ENCODE measurements around the gene TANC1.
A peak's percentile ranks its signal among the peaks of the same experiment; 100 is the strongest.

The TANC1 gene

GRCh38 chr2:158968396-158969161, at the start of gene TANC1:
TSS of gene TANC1 (plus strand) at chr2:158968640. CDS start at chr2:159065911, 97,271 bp downstream.
- Histone ChIP-seq H3K9me3 (no peaks in the 10 kb centered on the region), H3K4me1 (peaks cover 0 to 39% (median 14%) of the 10 kb centered on the region in 4 donors), H3K4me3 (peak within 1 kb of the TSS; percentile 81 to 97), H3K27me3 (no peaks in the 10 kb centered on the region), H3K36me3 (no peaks in the 10 kb centered on the region), H3K27ac (peak within 1 kb of the TSS; percentile 90 to 91)
- DNase-seq = peak; percentile 93 to 98
- TF ChIP-seq CTCF (IDR thresholded peaks at IDR 0.05) = peak in 1 of 2 experiments; percentile 14
- intact Hi-C loops (cut with DNase I; ENCODE audit: low total_unique reads) = no loop called here

GRCh38 chr2:158921599-158922408, 46.6 kb upstream of the TANC1 start:
- no peak for TF ChIP-seq CTCF (IDR thresholded peaks at IDR 0.05)
- H3K27ac ChIP-seq = no peak overlapping the region
- H3K36me3 ChIP-seq = no peaks in the 10 kb centered on the region
- H3K4me1 ChIP-seq = peaks cover 0 to 12% (median 1%) of the 10 kb centered on the region in 4 donors
- intact Hi-C loops (cut with DNase I; ENCODE audit: low total_unique reads) = no loop called here
- H3K27me3 ChIP-seq = no peaks in the 10 kb centered on the region
- no peaks in the 10 kb centered on the region for H3K9me3 ChIP-seq
- no peak for DNase-seq
- H3K4me3 ChIP-seq = no peak overlapping the region

- no peak overlapping the region for H3K27ac ChIP-seq
- peaks cover 0 to 12% (median 1%) of the 10 kb centered on the region in 4 donors for H3K4me1 ChIP-seq
- no peaks in the 10 kb centered on the region for H3K27me3 ChIP-seq
- no peaks in the 10 kb centered on the region for H3K9me3 ChIP-seq
- H3K36me3 ChIP-seq = no peaks in the 10 kb centered on the region
- intact Hi-C loops (cut with DNase I; ENCODE audit: low total_unique reads) = no loop called here
- H3K4me3 ChIP-seq = no peak overlapping the region
- TF ChIP-seq CTCF (IDR thresholded peaks at IDR 0.05) = no peak
- DNase-seq = no peak
These were observed 45.8 kb upstream of the TANC1 start for GRCh38 chr2:158922601-158923000.

- intact Hi-C loops (cut with DNase I; ENCODE audit: low total_unique reads) = no loop called here
- no peaks in the 10 kb centered on the region for H3K9me3 ChIP-seq
- no peak overlapping the region for H3K4me3 ChIP-seq
- no peaks in the 10 kb centered on the region for H3K36me3 ChIP-seq
- H3K27ac ChIP-seq = no peak overlapping the region
- H3K4me1 ChIP-seq = peaks cover 0 to 12% (median 1%) of the 10 kb centered on the region in 4 donors
- TF ChIP-seq CTCF (IDR thresholded peaks at IDR 0.05) = no peak
- H3K27me3 ChIP-seq = no peaks in the 10 kb centered on the region
- no peak for DNase-seq
These were observed 45.3 kb upstream of the TANC1 start for GRCh38 chr2:158923180-158923594.

GRCh38 chr2:158923641-158924040, 44.8 kb upstream of the TANC1 start:
- Histone ChIP-seq H3K36me3 (no peaks in the 10 kb centered on the region), H3K4me3 (no peak overlapping the region), H3K4me1 (peaks cover 0 to 12% (median 1%) of the 10 kb centered on the region in 4 donors), H3K9me3 (no peaks in the 10 kb centered on the region), H3K27ac (no peak overlapping the region), H3K27me3 (no peaks in the 10 kb centered on the region)
- TF ChIP-seq CTCF (IDR thresholded peaks at IDR 0.05) = no peak
- intact Hi-C loops (cut with DNase I; ENCODE audit: low total_unique reads) = no loop called here
- no peak for DNase-seq

All from tibial artery (tissue), 4 donors.